Fibroblast of pulmonary artery (primary cell): ENCODE measurements around the gene RBM5.

Experiments used
- DNase-seq: peaks from one replicate; pipeline ENCODE4 v3.0.0-alpha.2; 2010; ENCODE audit warnings: low read depth
- H3K4me3 ChIP-seq: replicated peaks from 2 replicates; pipeline ENCODE4 v1.5.1; 2011; ENCODE audit warnings: low read depth, mild to moderate bottlenecking, control low read depth, low read length, moderate library complexity
- TF ChIP-seq, protein P1 (sequence below): IDR thresholded peaks from 2 replicates; pipeline ENCODE4 v1.5.1; 2011; ENCODE audit warnings: mild to moderate bottlenecking, control low read depth, low read length, inconsistent platforms; ENCODE audit errors: missing control alignments

Gene RBM5

DNA sequence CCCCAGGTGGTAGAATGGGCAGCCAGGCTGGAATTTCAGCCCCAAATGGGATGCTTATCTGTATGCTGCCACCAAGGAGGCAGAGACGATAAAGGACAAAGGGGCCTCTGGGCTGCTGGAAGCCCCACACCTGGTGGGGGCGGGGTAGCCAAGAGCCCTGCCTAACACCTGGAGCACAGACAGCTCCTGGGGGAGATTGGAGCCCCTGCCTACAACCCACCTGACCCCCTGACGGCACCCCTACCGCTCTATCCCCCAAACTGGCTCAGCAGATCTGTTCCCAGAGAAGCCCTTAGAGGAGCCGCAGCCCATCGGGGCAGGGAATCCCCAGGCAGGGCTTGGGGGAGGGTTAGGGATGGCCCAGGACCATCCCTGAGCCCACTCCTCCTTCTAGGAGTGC lies 50.6 kb downstream of the RBM5 start:
- DNase-seq = no peak
- TF ChIP-seq, protein P1, sequence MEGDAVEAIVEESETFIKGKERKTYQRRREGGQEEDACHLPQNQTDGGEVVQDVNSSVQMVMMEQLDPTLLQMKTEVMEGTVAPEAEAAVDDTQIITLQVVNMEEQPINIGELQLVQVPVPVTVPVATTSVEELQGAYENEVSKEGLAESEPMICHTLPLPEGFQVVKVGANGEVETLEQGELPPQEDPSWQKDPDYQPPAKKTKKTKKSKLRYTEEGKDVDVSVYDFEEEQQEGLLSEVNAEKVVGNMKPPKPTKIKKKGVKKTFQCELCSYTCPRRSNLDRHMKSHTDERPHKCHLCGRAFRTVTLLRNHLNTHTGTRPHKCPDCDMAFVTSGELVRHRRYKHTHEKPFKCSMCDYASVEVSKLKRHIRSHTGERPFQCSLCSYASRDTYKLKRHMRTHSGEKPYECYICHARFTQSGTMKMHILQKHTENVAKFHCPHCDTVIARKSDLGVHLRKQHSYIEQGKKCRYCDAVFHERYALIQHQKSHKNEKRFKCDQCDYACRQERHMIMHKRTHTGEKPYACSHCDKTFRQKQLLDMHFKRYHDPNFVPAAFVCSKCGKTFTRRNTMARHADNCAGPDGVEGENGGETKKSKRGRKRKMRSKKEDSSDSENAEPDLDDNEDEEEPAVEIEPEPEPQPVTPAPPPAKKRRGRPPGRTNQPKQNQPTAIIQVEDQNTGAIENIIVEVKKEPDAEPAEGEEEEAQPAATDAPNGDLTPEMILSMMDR = no peak
- H3K4me3 ChIP-seq = no peak overlapping the region

DNA sequence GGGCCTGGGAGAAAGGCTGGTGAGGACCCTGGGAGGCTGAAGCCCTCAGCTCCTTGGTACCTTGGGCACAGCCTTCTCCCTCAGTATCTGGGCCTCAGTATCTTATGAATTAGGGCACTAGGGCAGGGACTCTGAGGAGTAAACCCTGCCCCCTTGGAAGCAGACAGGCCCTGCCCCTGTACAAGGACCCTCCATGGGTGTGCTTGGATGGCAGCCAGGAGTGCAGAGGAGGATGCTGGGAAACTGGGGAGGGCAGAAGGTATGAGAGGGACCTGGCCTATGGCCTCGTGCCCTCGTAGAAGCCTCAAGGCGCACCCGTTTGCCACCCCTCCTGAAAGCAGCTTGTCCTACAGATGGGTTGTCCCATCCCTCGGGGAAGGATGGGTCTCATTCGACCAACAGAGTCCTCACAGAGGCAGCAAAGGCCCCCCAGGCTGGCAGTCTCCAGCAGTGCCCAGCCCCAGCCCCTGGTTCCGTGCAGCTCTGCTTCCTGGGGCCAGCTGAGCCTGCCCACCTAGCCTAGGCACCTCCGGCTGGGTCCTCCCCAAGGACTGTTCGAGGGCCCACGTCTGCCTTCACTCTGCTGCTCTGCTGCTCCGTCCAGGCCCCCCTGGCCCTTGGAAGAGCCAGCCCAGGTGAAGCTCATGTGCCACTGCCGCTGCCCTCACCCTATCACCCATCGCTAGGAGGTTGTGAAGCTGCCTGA lies 51.2 kb downstream of the RBM5 start:
- H3K4me3 ChIP-seq = no peak overlapping the region
- TF ChIP-seq, protein P1 = no peak
- no peak for DNase-seq

DNA sequence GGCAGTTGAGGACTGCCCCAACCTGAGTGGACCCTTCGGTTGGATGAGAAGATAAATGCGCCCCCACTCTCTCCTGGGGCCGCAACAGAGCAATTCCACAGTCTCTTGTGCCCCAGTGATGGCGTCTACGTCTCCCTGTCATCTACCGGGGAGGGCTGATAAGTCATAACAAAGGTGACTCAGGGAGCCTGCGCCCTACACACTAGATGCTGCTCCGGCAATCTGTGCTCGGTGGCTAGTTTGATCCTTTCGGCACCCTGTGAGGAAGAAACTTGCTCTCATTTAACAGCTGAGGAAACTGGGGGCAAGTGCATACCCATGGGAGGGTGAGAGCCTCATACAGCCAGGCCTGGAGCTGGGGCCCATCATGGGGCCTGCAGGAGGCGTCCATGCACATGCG lies 52.3 kb downstream of the RBM5 start:
- H3K4me3 ChIP-seq = no peak overlapping the region
- no peak for DNase-seq
- TF ChIP-seq, protein P1 = no peak

DNA sequence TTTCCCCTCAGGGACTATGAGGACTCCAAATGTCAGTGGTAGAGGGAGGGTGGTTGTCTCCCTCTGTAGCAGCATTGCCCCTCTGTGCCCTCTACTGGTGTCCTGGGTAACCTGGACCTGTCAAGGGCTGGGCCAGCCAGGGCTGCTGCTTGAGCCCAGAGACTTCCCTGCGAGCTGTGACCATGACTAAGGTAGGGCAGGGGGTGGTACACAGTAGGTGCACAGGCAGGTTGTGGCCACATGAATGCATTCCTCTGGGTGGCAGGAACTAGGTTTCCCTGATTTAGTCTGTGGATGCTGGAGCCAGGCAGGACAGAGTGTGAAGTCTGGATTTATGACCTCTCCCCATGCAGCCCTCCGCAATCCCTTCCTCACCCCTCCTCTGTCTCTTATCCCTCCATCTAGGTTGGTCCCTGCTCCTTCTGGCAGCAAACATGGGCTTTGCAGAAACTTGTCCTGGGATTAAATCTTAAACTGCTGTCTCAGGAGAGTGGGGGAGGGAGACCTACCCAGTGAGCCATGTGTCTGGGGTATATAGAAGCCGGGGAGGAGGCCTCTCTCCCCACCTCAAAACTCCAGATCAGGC lies 57.7 kb downstream of the RBM5 start:
- TF ChIP-seq, protein P1 = no peak
- H3K4me3 ChIP-seq = no peak overlapping the region
- DNase-seq = no peak

DNA sequence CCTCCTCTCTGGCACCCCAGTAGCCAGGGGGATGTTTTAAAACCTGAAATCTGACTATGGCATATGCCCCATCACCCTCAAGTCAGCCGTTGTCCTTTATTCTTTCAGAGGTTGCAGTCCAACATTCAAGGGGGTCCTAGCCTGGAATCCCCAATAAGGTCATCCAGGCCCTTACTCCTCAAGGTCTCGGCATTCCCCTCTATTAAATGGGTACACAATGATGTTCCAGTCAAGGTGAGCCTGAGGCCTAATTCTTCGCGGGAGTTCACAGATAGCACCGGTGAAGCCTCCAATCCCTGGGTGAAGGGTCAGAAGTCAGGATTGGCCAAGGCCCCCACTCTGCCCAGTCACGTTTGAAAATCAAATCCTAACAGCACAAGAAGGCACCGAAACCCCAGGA lies 58.3 kb downstream of the RBM5 start:
- DNase-seq = no peak
- TF ChIP-seq, protein P1 = no peak
- H3K4me3 ChIP-seq = no peak overlapping the region

DNA sequence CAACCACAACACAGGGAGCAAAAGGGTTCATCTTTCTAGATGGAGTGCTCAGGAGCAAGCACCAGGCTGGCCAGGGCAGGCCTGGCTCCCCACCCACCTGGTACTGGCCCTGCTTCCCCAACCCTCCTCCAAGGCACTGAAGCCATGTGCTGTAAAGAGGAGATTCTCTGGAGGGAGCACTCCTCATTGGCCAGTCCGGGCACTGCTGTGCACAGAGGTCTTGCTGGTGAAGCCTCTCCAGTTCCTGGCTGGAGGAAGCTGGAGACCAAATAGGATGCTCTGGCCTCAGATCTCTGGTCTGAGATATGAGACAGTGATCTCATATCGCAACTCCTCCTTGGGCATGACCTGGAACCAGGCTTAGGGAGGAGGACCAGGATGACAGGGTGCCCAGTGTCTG lies 58.7 kb downstream of the RBM5 start:
- TF ChIP-seq, protein P1 = no peak
- H3K4me3 ChIP-seq = no peak overlapping the region

DNA sequence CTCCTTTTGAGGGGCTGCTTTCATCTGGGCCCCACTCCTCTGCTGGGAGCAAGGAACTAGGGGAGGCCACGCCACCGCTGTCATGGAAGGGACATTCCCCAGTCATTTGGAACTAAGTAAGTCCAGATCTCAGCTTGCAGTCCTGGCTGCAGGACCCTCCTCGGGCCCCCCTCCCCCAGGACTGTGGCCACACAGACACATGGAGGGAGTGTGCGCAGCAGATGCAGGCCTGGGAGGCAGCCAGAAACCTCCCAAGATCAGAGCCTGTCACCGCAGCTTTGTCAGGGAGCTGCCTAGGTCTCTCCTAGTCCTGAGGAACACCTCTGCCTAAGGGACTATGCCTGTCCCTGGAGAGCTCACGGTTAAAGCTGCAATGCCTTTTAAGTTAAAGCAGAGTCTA lies 59.1 kb downstream of the RBM5 start:
- no peak for DNase-seq
- TF ChIP-seq, protein P1 = no peak
- no peak overlapping the region for H3K4me3 ChIP-seq

More for the DNA sequence above, 58.7 kb downstream of the RBM5 start:
- DNase-seq = no peak
